K562 (cell line): ENCODE data around the gene GPR25. TPM values are rescaled to one million over a fixed set of nuclear protein-coding genes. Genes with fewer than 3 reads are reported as not detected.

Source experiments
- ATAC-seq: fragments of 200-7000 bp; cut with Tn5 transposase; 3 replicates; pipeline ENCODE4 v1.9.1; 2020; ENCODE audit warnings: moderate library complexity
- BruUV-seq: library from RNA; stranded (reverse); fragments of 400-500 nt; replicated peaks from 2 replicates; lab custom pipeline; 2021; lab: Mats Ljungman, UMichigan
- CTCF ChIA-PET: fragments of 300-600 bp; formaldehyde crosslinking; extraction: SDS; loops from one replicate; lab custom pipeline; 2021; ENCODE audit warnings: low intra/inter-chr PET ratio; lab: Yijun Ruan, JAX
- POLR2A ChIA-PET: fragments of 300-600, 350-650 bp; sonication (Branson Sonifier 250); formaldehyde crosslinking; extraction: SDS; loops from one replicate; lab custom pipeline; 2021; ENCODE audit warnings: antibody characterized with exemption, inconsistent platforms; lab: Yijun Ruan, JAX
- DNase-seq, 4 experiments: peaks; one replicate each; pipeline versions ENCODE4 v3.0.0 to v3.0.0-alpha.2; 2011 to 2018; ENCODE audit warnings: low spot score in 3 of 4, mixed read lengths in 3 of 4; ENCODE audit errors: extremely low read depth in 1 of 4
- FAIRE-seq: peaks from 2 replicates; lab custom pipeline; 2011; peaks lifted over from hg19 to GRCh38; lab: Jason Lieb, UNC
- H2AFZ ChIP-seq: 2 replicates; pipeline ENCODE4 v1.6.0; 2011; ENCODE audit warnings: low read depth, low read length, control low read depth, inconsistent platforms
- H3K27ac ChIP-seq: fragments of 200-600 bp; 3 replicates; pipeline ENCODE4 v1.8.0; 2011; ENCODE audit warnings: low read depth, mild to moderate bottlenecking, control low read depth, inconsistent platforms, low read length, moderate library complexity, mixed read lengths; ENCODE audit errors: extremely low read depth
- H3K27me3 ChIP-seq, 2 experiments: fragments of 300-600 bp in 1 of 2; 2 replicates in 1 of 2; 3 replicates in 1 of 2; pipeline versions ENCODE4 v1.6.0 to v1.8.0; 2011; ENCODE audit warnings: inconsistent platforms in 2 of 2, low read length in 2 of 2, mild to moderate bottlenecking in 1 of 2, mixed read lengths in 1 of 2, moderate library complexity in 1 of 2; ENCODE audit not compliant: control insufficient read depth in 2 of 2, insufficient read depth in 2 of 2
- H3K36me3 ChIP-seq: fragments of 300-600 bp; 3 replicates; pipeline ENCODE4 v1.8.0; 2011; ENCODE audit warnings: mild to moderate bottlenecking, low read length, inconsistent platforms; ENCODE audit not compliant: control insufficient read depth, insufficient read depth
- H3K4me1 ChIP-seq, 2 experiments: fragments of 200-600 bp in 1 of 2; replicated peaks in 1 of 2; 2 replicates in 1 of 2; 3 replicates in 1 of 2; pipeline versions ENCODE4 v1.5.1 to v1.8.0; 2011; ENCODE audit warnings: inconsistent platforms in 2 of 2, low read length in 2 of 2, mild to moderate bottlenecking in 1 of 2, mixed read lengths in 1 of 2, moderate library complexity in 1 of 2; ENCODE audit not compliant: control insufficient read depth in 2 of 2, insufficient read depth in 2 of 2
- H3K4me2 ChIP-seq: 2 replicates; pipeline ENCODE4 v1.6.1; 2011; ENCODE audit warnings: low read length, control low read depth, inconsistent platforms, mixed read lengths; ENCODE audit not compliant: insufficient read depth
- H3K4me3 ChIP-seq: fragments of 200-600 bp; sonication (generic), shearing (Covaris generic); 2 replicates; pipeline ENCODE4 v1.5.1; 2016; ENCODE audit warnings: control low read depth, inconsistent platforms
- H3K79me2 ChIP-seq: fragments of 200-600 bp; 3 replicates; pipeline ENCODE4 v1.8.0; 2011; ENCODE audit warnings: low read length, inconsistent platforms; ENCODE audit not compliant: control insufficient read depth, insufficient read depth
- H3K9ac ChIP-seq, 2 experiments: 2 replicates each; pipeline versions ENCODE4 v1.6.0 to v1.6.1; 2011; ENCODE audit warnings: low read depth in 2 of 2, low read length in 2 of 2, control low read depth in 1 of 2, inconsistent platforms in 1 of 2, mild to moderate bottlenecking in 1 of 2, mixed read lengths in 1 of 2; ENCODE audit not compliant: insufficient read depth in 1 of 2
- H3K9me1 ChIP-seq: one replicate; pipeline ENCODE4 v1.6.0; 2011; ENCODE audit warnings: inconsistent platforms, mild to moderate bottlenecking, low read length, moderate library complexity; ENCODE audit not compliant: control insufficient read depth, insufficient read depth
- H3K9me3 ChIP-seq: replicated peaks from 2 replicates; pipeline ENCODE4 v1.5.1; 2011; ENCODE audit warnings: low read depth, low read length, inconsistent platforms; ENCODE audit not compliant: control insufficient read depth, insufficient read depth
- H4K20me1 ChIP-seq: replicated peaks from 2 replicates; pipeline ENCODE4 v1.6.1; 2011; ENCODE audit warnings: low read length, inconsistent platforms, mixed read lengths; ENCODE audit not compliant: control insufficient read depth, insufficient read depth
- FOXJ2 ChIP-seq: fragments of 200-800 bp; sonication (Bioruptor generic); IDR thresholded peaks from 2 replicates; pipeline ENCODE4 v1.6.1; 2016; ENCODE audit warnings: missing genetic modification characterization, missing compliant biosample characterization
- MEIS2 ChIP-seq: fragments of 450-650 bp; IDR thresholded peaks from 2 replicates; pipeline ENCODE4 v1.6.1; 2014; ENCODE audit warnings: mild to moderate bottlenecking; ENCODE audit not compliant: partially characterized antibody
- PKNOX1 ChIP-seq: fragments of 450-650 bp; IDR thresholded peaks from 2 replicates; pipeline ENCODE4 v1.6.1; 2016
- ZNF785 ChIP-seq: fragments of 250-450 bp; sonication (Bioruptor Pico); IDR thresholded peaks from 2 replicates; pipeline ENCODE4 v1.4.0; 2020; ENCODE audit warnings: mild to moderate bottlenecking
- ZNF830 ChIP-seq: fragments of 250-450 bp; sonication (Bioruptor Pico); IDR thresholded peaks from 2 replicates; pipeline ENCODE4 v1.5.0; 2021; ENCODE audit warnings: mild to moderate bottlenecking
- WGBS: fragments of 100-300 bp; shearing (Covaris generic); methylation state at CpG from one replicate; pipeline ENCODE4 v1.1.6; 2016; ENCODE audit warnings: low coverage, mixed read lengths; ENCODE audit not compliant: insufficient coverage; ENCODE audit errors: missing lambda C conversion rate; 5-methylcytosine and 5-hydroxymethylcytosine counted together
- in situ Hi-C: fragments of 300-500 bp; cut with MboI; formaldehyde crosslinking; loops from 4 replicates; pipeline ENCODE4 v1.15.0; 2018; ENCODE audit warnings: inconsistent platforms, mixed read lengths
- intact Hi-C: fragments of 100-400 bp; cut with micrococcal nuclease; formaldehyde crosslinking; loops from 2 replicates; pipeline ENCODE4 v1.14.2; 2022
- polyA plus RNA-seq, 8 experiments: library from polyadenylated mRNA; depleted of rRNA in 4 of 8; stranded (reverse) in 5 of 8; unstranded in 3 of 8; fragments of >200 nt; fragmentation: Nextera tagmentation in 2 of 8; fragmentation: Illumina TruSeq in 1 of 8; extraction: Ambion mirVana in 2 of 8; extraction: Trizol in 1 of 8; gene quantifications; 2 replicates each; pipeline versions ENCODE4 v1.2.1 to v1.2.3, GENCODE V29; 2011 to 2014; ENCODE audit warnings: inconsistent platforms in 1 of 8, missing spikeins in 1 of 8
- total RNA-seq, 7 experiments: library from RNA; depleted of rRNA in 6 of 7; stranded (reverse); fragments of >200 nt in 6 of 7; fragmentation: Illumina TruSeq in 2 of 7; extraction: Trizol in 2 of 7; gene quantifications; 2 replicates each; pipeline versions ENCODE4 v1.2.1 to v1.2.3, GENCODE V29; 2011 to 2021; ENCODE audit warnings: low replicate concordance in 1 of 7

Gene GPR25
- total and polyA plus RNA-seq, 9 of the 15 experiments (the other 6 are each of a cell fraction or from before 2014, with no cell fraction given): not detected

GRCh38 chr1:200877839-200878551, 5.2 kb downstream of the GPR25 start (continued):
- TF ChIP-seq FOXJ2 (no peak), ZNF830 (CRISPR knock-in tag) (no peak)

- POLR2A ChIA-PET: interaction anchor here (0.6 to 2.1 kb wide), 3 partner anchors 8 to 24 kb away, joined by 3 to 8 read pairs (median 6); no protein-coding TSS in a partner anchor
- FAIRE-seq: no peak
- in situ Hi-C loops (no loop called here), intact Hi-C loops (no loop called here)
- no peaks in the 10 kb centered on the region for H3K36me3 ChIP-seq
- WGBS: 3% methylated on average over 3 of the region's 3 CpGs
- no peaks in the 10 kb centered on the region for H3K9me3 ChIP-seq
- TF ChIP-seq ZNF785 (CRISPR knock-in tag): no peak
- peak; percentile 42 for TF ChIP-seq MEIS2
- peak; percentile 23; the same call in 1 of the 2 replicates for TF ChIP-seq PKNOX1
- H3K4me3 ChIP-seq: no peak overlapping the region
- H2AFZ ChIP-seq: no peak overlapping the region
- no peaks in the 10 kb centered on the region for H4K20me1 ChIP-seq
- peak in 1 of 4 experiments; percentile 5 for DNase-seq
- CTCF ChIA-PET: no interaction called here
- H3K27me3 ChIP-seq: peaks cover 44 to 51% of the 10 kb centered on the region in 2 experiments
- no peak for ATAC-seq
- H3K4me1 ChIP-seq: no peaks in the 10 kb centered on the region
- H3K4me2 ChIP-seq: no peak overlapping the region
- BruUV-seq: no TSS peak
- H3K79me2 ChIP-seq: no peaks in the 10 kb centered on the region
- H3K27ac ChIP-seq: no peak overlapping the region
- H3K9me1 ChIP-seq: no peaks in the 10 kb centered on the region
- no peak overlapping the region for H3K9ac ChIP-seq
These were observed 7.4 kb downstream of the GPR25 start for GRCh38 chr1:200880212-200880611.
